Activated CD4-positive, alpha-beta T cell treated with anti-CD3 and anti-CD28 coated beads, Interleukin-2, amount 10 ng/mL, durations not matched to agents 24 days and 14 days (primary cell): ENCODE results near the gene NR2E1. TPM values are rescaled to one million over a fixed set of nuclear protein-coding genes. Genes with fewer than 3 reads are reported as not detected.

Source experiments
- DNase-seq: peaks from one replicate; pipeline ENCODE4 v3.0.0; 2022
- H3K27ac Mint-ChIP-seq: one replicate; pipeline ENCODE4 v1.8.0; 2022; ENCODE audit warnings: mild to moderate bottlenecking, mixed read lengths
- H3K27me3 Mint-ChIP-seq: one replicate; pipeline ENCODE4 v1.8.0; 2022; ENCODE audit warnings: mixed read lengths
- H3K36me3 Mint-ChIP-seq: one replicate; pipeline ENCODE4 v1.8.0; 2022; ENCODE audit warnings: low read depth, mild to moderate bottlenecking, mixed read lengths
- H3K4me1 Mint-ChIP-seq: one replicate; pipeline ENCODE4 v1.8.0; 2021; ENCODE audit warnings: mixed read lengths
- H3K4me3 Mint-ChIP-seq: one replicate; pipeline ENCODE4 v1.8.0; 2022; ENCODE audit warnings: mild to moderate bottlenecking, moderate library complexity, mixed read lengths
- H3K9me3 Mint-ChIP-seq: one replicate; pipeline ENCODE4 v1.8.0; 2021; ENCODE audit warnings: mixed read lengths
- intact Hi-C: fragments of 100-400 bp; cut with micrococcal nuclease; formaldehyde crosslinking; loops from one replicate; pipeline ENCODE4 v1.15.1; 2023
- total RNA-seq: library from RNA; stranded (reverse); gene quantifications from 2 replicates; pipeline ENCODE4 v1.2.3, GENCODE V29; 2022

The NR2E1 gene
- total RNA-seq, 1 donor from 2014 or later, result not detected

- Mint-ChIP-seq H3K4me1 (peaks cover 6% of the 10 kb centered on the region), H3K27ac (no peak overlapping the region), H3K36me3 (no peaks in the 10 kb centered on the region), H3K27me3 (peaks cover 75% of the 10 kb centered on the region), H3K9me3 (no peaks in the 10 kb centered on the region), H3K4me3 (no peak overlapping the region)
- no peak for DNase-seq
- intact Hi-C loops, result no loop called here
These were observed 35.6 kb upstream of the NR2E1 start for GRCh38 chr6:108130262-108130661.

GRCh38 chr6:108132863-108133262 lies 33.0 kb upstream of the NR2E1 start:
- intact Hi-C loops, result loop anchor here (2.0 kb wide), 2 partner anchors 16 to 24 kb away; no protein-coding TSS in a partner anchor
- Mint-ChIP-seq H3K9me3 (no peaks in the 10 kb centered on the region), H3K27ac (no peak overlapping the region), H3K4me3 (no peak overlapping the region), H3K4me1 (peaks cover 6% of the 10 kb centered on the region), H3K27me3 (peaks cover 74% of the 10 kb centered on the region), H3K36me3 (no peaks in the 10 kb centered on the region)
- no peak for DNase-seq

- Mint-ChIP-seq H3K9me3 (no peaks in the 10 kb centered on the region), H3K36me3 (no peaks in the 10 kb centered on the region), H3K4me1 (peaks cover 6% of the 10 kb centered on the region), H3K27me3 (peaks cover 72% of the 10 kb centered on the region), H3K4me3 (peak overlapping the region; percentile 80), H3K27ac (no peak overlapping the region)
- peak; percentile 61 for DNase-seq
- intact Hi-C loops, result loop anchor here (2.0 kb wide), 3 partner anchors 17 to 35 kb away; no protein-coding TSS in a partner anchor
These were observed 32.1 kb upstream of the NR2E1 start for GRCh38 chr6:108133594-108134179.

- H3K4me3 Mint-ChIP-seq, result no peak overlapping the region
- intact Hi-C loops, result loop anchor here (2.0 kb wide), 1 partner anchor 34 kb away; no protein-coding TSS in a partner anchor
- no peak for DNase-seq
- H3K36me3 Mint-ChIP-seq, result no peaks in the 10 kb centered on the region
- peaks cover 6% of the 10 kb centered on the region for H3K4me1 Mint-ChIP-seq
- H3K27ac Mint-ChIP-seq, result no peak overlapping the region
- H3K27me3 Mint-ChIP-seq, result peaks cover 69% of the 10 kb centered on the region
- H3K9me3 Mint-ChIP-seq, result no peaks in the 10 kb centered on the region
These were observed 31.4 kb upstream of the NR2E1 start for GRCh38 chr6:108134213-108134970.

GRCh38 chr6:108142240-108142639 lies 23.6 kb upstream of the NR2E1 start:
- Mint-ChIP-seq H3K9me3 (no peaks in the 10 kb centered on the region), H3K4me3 (no peak overlapping the region), H3K4me1 (no peaks in the 10 kb centered on the region), H3K36me3 (no peaks in the 10 kb centered on the region), H3K27ac (no peak overlapping the region), H3K27me3 (peaks cover 39% of the 10 kb centered on the region)
- DNase-seq, result no peak
- intact Hi-C loops, result no loop called here

- H3K36me3 Mint-ChIP-seq, result no peaks in the 10 kb centered on the region
- H3K27ac Mint-ChIP-seq, result no peak overlapping the region
- no peaks in the 10 kb centered on the region for H3K4me1 Mint-ChIP-seq
- no peaks in the 10 kb centered on the region for H3K9me3 Mint-ChIP-seq
- peaks cover 43% of the 10 kb centered on the region for H3K27me3 Mint-ChIP-seq
- DNase-seq, result no peak
- intact Hi-C loops, result no loop called here
- H3K4me3 Mint-ChIP-seq, result no peak overlapping the region
These were observed 20.2 kb upstream of the NR2E1 start for GRCh38 chr6:108145639-108146038.

GRCh38 chr6:108152446-108152845 lies 13.4 kb upstream of the NR2E1 start:
- Mint-ChIP-seq H3K27ac (no peak overlapping the region), H3K36me3 (no peaks in the 10 kb centered on the region), H3K4me3 (no peak overlapping the region), H3K27me3 (peaks cover 67% of the 10 kb centered on the region), H3K4me1 (no peaks in the 10 kb centered on the region), H3K9me3 (no peaks in the 10 kb centered on the region)
- DNase-seq, result no peak
- intact Hi-C loops, result no loop called here

GRCh38 chr6:108156180-108156937 lies 9.5 kb upstream of the NR2E1 start:
- Mint-ChIP-seq H3K4me3 (no peak overlapping the region), H3K27me3 (peaks cover 76% of the 10 kb centered on the region), H3K4me1 (peaks cover 4% of the 10 kb centered on the region), H3K36me3 (peaks cover 2% of the 10 kb centered on the region), H3K27ac (no peak overlapping the region), H3K9me3 (peaks cover 3% of the 10 kb centered on the region)
- no peak for DNase-seq
- intact Hi-C loops, result loop anchor here (2.0 kb wide), 1 partner anchor 24 kb away; no protein-coding TSS in a partner anchor

GRCh38 chr6:108156938-108157233 lies 8.9 kb upstream of the NR2E1 start:
- H3K9me3 Mint-ChIP-seq, result peaks cover 3% of the 10 kb centered on the region
- DNase-seq, result no peak
- H3K36me3 Mint-ChIP-seq, result peaks cover 2% of the 10 kb centered on the region
- H3K27me3 Mint-ChIP-seq, result peaks cover 81% of the 10 kb centered on the region
- intact Hi-C loops, result loop anchor here (2.0 kb wide), 1 partner anchor 24 kb away; no protein-coding TSS in a partner anchor
- H3K27ac Mint-ChIP-seq, result no peak overlapping the region
- H3K4me1 Mint-ChIP-seq, result peaks cover 4% of the 10 kb centered on the region
- no peak overlapping the region for H3K4me3 Mint-ChIP-seq

GRCh38 chr6:108157234-108157980 lies 8.4 kb upstream of the NR2E1 start:
- H3K36me3 Mint-ChIP-seq, result peaks cover 2% of the 10 kb centered on the region
- peak; percentile 56 for DNase-seq
- intact Hi-C loops, result loop anchor here (2.0 kb wide), 1 partner anchor 25 kb away; no protein-coding TSS in a partner anchor
- peaks cover 85% of the 10 kb centered on the region for H3K27me3 Mint-ChIP-seq
- H3K9me3 Mint-ChIP-seq, result peaks cover 3% of the 10 kb centered on the region
- peaks cover 4% of the 10 kb centered on the region for H3K4me1 Mint-ChIP-seq
- no peak overlapping the region for H3K27ac Mint-ChIP-seq
- no peak overlapping the region for H3K4me3 Mint-ChIP-seq

GRCh38 chr6:108157981-108158525 lies 7.8 kb upstream of the NR2E1 start:
- H3K9me3 Mint-ChIP-seq, result peaks cover 3% of the 10 kb centered on the region

GRCh38 chr6:108159981-108160380 lies 5.8 kb upstream of the NR2E1 start:
- DNase-seq, result no peak
- intact Hi-C loops, result loop anchor here (1.0 kb wide), 1 partner anchor 10 kb away; no protein-coding TSS in a partner anchor
- Mint-ChIP-seq H3K4me3 (no peak overlapping the region), H3K4me1 (peaks cover 4% of the 10 kb centered on the region), H3K27ac (no peak overlapping the region), H3K9me3 (peaks cover 6% of the 10 kb centered on the region), H3K36me3 (peaks cover 2% of the 10 kb centered on the region), H3K27me3 (peaks cover 89% of the 10 kb centered on the region)

More at GRCh38 chr6:108157981-108158525, 7.8 kb upstream of the NR2E1 start:
- intact Hi-C loops, result loop anchor here (2.0 kb wide), 1 partner anchor 25 kb away; no protein-coding TSS in a partner anchor
- peak; percentile 59 for DNase-seq
- H3K36me3 Mint-ChIP-seq, result peaks cover 2% of the 10 kb centered on the region
- peaks cover 87% of the 10 kb centered on the region for H3K27me3 Mint-ChIP-seq
- peak overlapping the region; percentile 85 for H3K27ac Mint-ChIP-seq
- peak overlapping the region; percentile 57 for H3K4me3 Mint-ChIP-seq
- H3K4me1 Mint-ChIP-seq, result peaks cover 4% of the 10 kb centered on the region

GRCh38 chr6:108161724-108162282 lies 4.0 kb upstream of the NR2E1 start:
- Mint-ChIP-seq H3K27ac (no peak overlapping the region), H3K27me3 (peaks cover 88% of the 10 kb centered on the region), H3K36me3 (peaks cover 8% of the 10 kb centered on the region), H3K4me1 (peaks cover 11% of the 10 kb centered on the region), H3K9me3 (peaks cover 17% of the 10 kb centered on the region), H3K4me3 (no peak overlapping the region)
- intact Hi-C loops, result no loop called here
- no peak for DNase-seq
